ENCODE data around the gene DGKG.

The DGKG gene

GRCh38 chr3:186200726-186201125 is 161.3 kb downstream of the DGKG start:
- H3K27ac ChIP-seq (replicated peaks), result no peak overlapping the region
- TF ChIP-seq POLR2AphosphoS5 (IDR thresholded peaks at IDR 0.05; ENCODE audit: low read depth) (no peak), GABPA (IDR thresholded peaks at IDR 0.05; ENCODE audit: low read depth) (no peak), CTCF (IDR thresholded peaks at IDR 0.05; ENCODE audit: insufficient read depth, low read length) (no peak)
- TF ChIP-seq, protein P1, sequence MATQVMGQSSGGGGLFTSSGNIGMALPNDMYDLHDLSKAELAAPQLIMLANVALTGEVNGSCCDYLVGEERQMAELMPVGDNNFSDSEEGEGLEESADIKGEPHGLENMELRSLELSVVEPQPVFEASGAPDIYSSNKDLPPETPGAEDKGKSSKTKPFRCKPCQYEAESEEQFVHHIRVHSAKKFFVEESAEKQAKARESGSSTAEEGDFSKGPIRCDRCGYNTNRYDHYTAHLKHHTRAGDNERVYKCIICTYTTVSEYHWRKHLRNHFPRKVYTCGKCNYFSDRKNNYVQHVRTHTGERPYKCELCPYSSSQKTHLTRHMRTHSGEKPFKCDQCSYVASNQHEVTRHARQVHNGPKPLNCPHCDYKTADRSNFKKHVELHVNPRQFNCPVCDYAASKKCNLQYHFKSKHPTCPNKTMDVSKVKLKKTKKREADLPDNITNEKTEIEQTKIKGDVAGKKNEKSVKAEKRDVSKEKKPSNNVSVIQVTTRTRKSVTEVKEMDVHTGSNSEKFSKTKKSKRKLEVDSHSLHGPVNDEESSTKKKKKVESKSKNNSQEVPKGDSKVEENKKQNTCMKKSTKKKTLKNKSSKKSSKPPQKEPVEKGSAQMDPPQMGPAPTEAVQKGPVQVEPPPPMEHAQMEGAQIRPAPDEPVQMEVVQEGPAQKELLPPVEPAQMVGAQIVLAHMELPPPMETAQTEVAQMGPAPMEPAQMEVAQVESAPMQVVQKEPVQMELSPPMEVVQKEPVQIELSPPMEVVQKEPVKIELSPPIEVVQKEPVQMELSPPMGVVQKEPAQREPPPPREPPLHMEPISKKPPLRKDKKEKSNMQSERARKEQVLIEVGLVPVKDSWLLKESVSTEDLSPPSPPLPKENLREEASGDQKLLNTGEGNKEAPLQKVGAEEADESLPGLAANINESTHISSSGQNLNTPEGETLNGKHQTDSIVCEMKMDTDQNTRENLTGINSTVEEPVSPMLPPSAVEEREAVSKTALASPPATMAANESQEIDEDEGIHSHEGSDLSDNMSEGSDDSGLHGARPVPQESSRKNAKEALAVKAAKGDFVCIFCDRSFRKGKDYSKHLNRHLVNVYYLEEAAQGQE (IDR thresholded peaks at IDR 0.05; ENCODE audit: insufficient replicate concordance, low read depth), result no peak
- H3K27me3 ChIP-seq (ENCODE audit: insufficient read depth, poor library complexity, severe bottlenecking), result no peaks in the 10 kb centered on the region
- no peak overlapping the region for H3K4me3 ChIP-seq (replicated peaks; ENCODE audit: insufficient read depth, low read length)
- no peak for DNase-seq (ENCODE audit: low read depth in 1 of 2, low spot score in 1 of 2)

GRCh38 chr3:186198442-186198841 is 163.6 kb downstream of the DGKG start:
- no peak for DNase-seq (ENCODE audit: low read depth in 1 of 2, low spot score in 1 of 2)
- Histone ChIP-seq H3K4me3 (replicated peaks; ENCODE audit: insufficient read depth, low read length) (no peak overlapping the region), H3K27ac (replicated peaks) (no peak overlapping the region), H3K27me3 (ENCODE audit: insufficient read depth, poor library complexity, severe bottlenecking) (no peaks in the 10 kb centered on the region)
- TF ChIP-seq POLR2AphosphoS5 (IDR thresholded peaks at IDR 0.05; ENCODE audit: low read depth) (no peak), CTCF (IDR thresholded peaks at IDR 0.05; ENCODE audit: insufficient read depth, low read length) (no peak), GABPA (IDR thresholded peaks at IDR 0.05; ENCODE audit: low read depth) (no peak), SPI1 (IDR thresholded peaks at IDR 0.05; ENCODE audit: borderline replicate concordance, low read depth) (no peak)
- TF ChIP-seq, protein P1 (IDR thresholded peaks at IDR 0.05; ENCODE audit: insufficient replicate concordance, low read depth), result no peak

DNA sequence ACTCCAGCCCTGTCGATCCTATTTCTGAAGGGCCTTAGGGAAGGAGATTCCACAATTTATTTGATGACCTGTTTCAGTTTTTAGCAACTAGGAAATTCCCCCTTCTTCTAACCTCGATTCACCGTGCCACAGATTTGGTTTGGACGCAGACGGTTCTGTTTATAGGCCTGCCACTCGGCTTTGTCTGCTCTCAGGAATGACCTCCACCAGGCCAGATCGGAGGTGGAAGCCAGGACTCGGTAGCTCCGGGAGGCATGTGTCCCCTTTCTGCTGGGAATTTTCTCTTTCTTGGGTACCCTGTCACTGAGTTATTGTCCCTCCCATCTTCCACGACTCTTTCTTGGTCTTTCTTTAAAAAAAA is 167.6 kb downstream of the DGKG start:
- H3K27me3 ChIP-seq (ENCODE audit: insufficient read depth, poor library complexity, severe bottlenecking), result no peaks in the 10 kb centered on the region
- no peak overlapping the region for H3K27ac ChIP-seq (replicated peaks)
- DNase-seq (ENCODE audit: low read depth in 1 of 2, low spot score in 1 of 2), result no peak
- TF ChIP-seq SPI1 (IDR thresholded peaks at IDR 0.05; ENCODE audit: borderline replicate concordance, low read depth), result no peak
- TF ChIP-seq POLR2AphosphoS5 (IDR thresholded peaks at IDR 0.05; ENCODE audit: low read depth), result no peak
- TF ChIP-seq CTCF (IDR thresholded peaks at IDR 0.05; ENCODE audit: insufficient read depth, low read length), result no peak
- TF ChIP-seq GABPA (IDR thresholded peaks at IDR 0.05; ENCODE audit: low read depth), result no peak
- TF ChIP-seq, protein P1 (IDR thresholded peaks at IDR 0.05; ENCODE audit: insufficient replicate concordance, low read depth), result no peak
- H3K4me3 ChIP-seq (replicated peaks; ENCODE audit: insufficient read depth, low read length), result no peak overlapping the region

All from HL-60 (cell line).